HCT116 (cell line): ENCODE measurements around the gene KLRG1. TPM values are rescaled to one million over a fixed set of nuclear protein-coding genes. Genes with fewer than 3 reads are reported as not detected.

ENCODE experiments used
- ATAC-seq: fragments of 200-7000 bp; cut with Tn5 transposase; 2 replicates; pipeline ENCODE4 v1.9.1; 2020; ENCODE audit warnings: mild to moderate bottlenecking, moderate library complexity
- BruUV-seq: library from RNA; stranded (reverse); fragments of 400-500 nt; replicated peaks from 2 replicates; lab custom pipeline; 2021; lab: Mats Ljungman, UMichigan
- CTCF ChIA-PET: fragments of 300-600 bp; sonication (Branson Sonifier 250); formaldehyde crosslinking; loops from one replicate; lab custom pipeline; 2021; ENCODE audit warnings: antibody characterized with exemption; lab: Charles Lee
- POLR2A ChIA-PET: fragments of 300-600, 350-600 bp; sonication (Branson Sonifier 250); formaldehyde crosslinking; loops from one replicate; lab custom pipeline; 2021; ENCODE audit warnings: antibody characterized with exemption; lab: Charles Lee
- RAD21 ChIA-PET, 2 experiments: fragments of 300-600 bp; sonication (Branson Sonifier 250); formaldehyde crosslinking; loops; one replicate each; lab custom pipeline; 2023; ENCODE audit warnings: low total read pairs in 2 of 2; ENCODE audit not compliant: uncharacterized antibody in 2 of 2, unreplicated experiment in 2 of 2, low non-redundant PET in 1 of 2; lab: Charles Lee
- DNase-seq: peaks from one replicate; pipeline ENCODE4 v3.0.0-alpha.2; 2010; ENCODE audit warnings: low read depth, low spot score
- H2AFZ ChIP-seq: fragments of 200-600 bp; shearing (Covaris generic), sonication (generic); 2 replicates; pipeline ENCODE4 v1.6.1; 2017; ENCODE audit warnings: low read depth, mixed run types, mixed read lengths, antibody characterized with exemption, low read length; ENCODE audit not compliant: poor library complexity, severe bottlenecking
- H3K27ac ChIP-seq: 2 replicates; pipeline ENCODE4 v1.5.1; 2012; ENCODE audit warnings: low read depth, low read length
- H3K27me3 ChIP-seq: fragments of 200-600 bp; sonication (generic); 2 replicates; pipeline ENCODE4 v1.6.1; 2016; ENCODE audit warnings: mixed run types, low read length, mixed read lengths; ENCODE audit not compliant: insufficient read depth
- H3K36me3 ChIP-seq, 2 experiments: fragments of 200-500 bp in 1 of 2; fragments of 200-600 bp in 1 of 2; sonication (Bioruptor generic) in 1 of 2; sonication (generic) in 1 of 2; 2 replicates each; pipeline versions ENCODE4 v1.5.1 to v1.6.1; 2014 to 2016; ENCODE audit warnings: low read length in 2 of 2, inconsistent platforms in 1 of 2, mixed read lengths in 1 of 2, mixed run types in 1 of 2; ENCODE audit not compliant: insufficient read depth in 2 of 2, control insufficient read depth in 1 of 2
- H3K4me1 ChIP-seq, 2 experiments: fragments of 200-600 bp in 1 of 2; sonication (generic) in 1 of 2; 2 replicates each; pipeline versions ENCODE4 v1.5.1 to v1.6.1; 2012 to 2017; ENCODE audit warnings: low read length in 2 of 2, inconsistent platforms in 1 of 2, mild to moderate bottlenecking in 1 of 2, mixed read lengths in 1 of 2, mixed run types in 1 of 2, moderate library complexity in 1 of 2; ENCODE audit not compliant: insufficient read depth in 2 of 2, control insufficient read depth in 1 of 2
- H3K4me2 ChIP-seq: fragments of 200-600 bp; sonication (generic); 2 replicates; pipeline ENCODE4 v1.6.1; 2017; ENCODE audit warnings: mixed run types, low read length, mixed read lengths
- H3K4me3 ChIP-seq, 2 experiments: fragments of 200-600 bp in 1 of 2; sonication (generic) in 1 of 2; replicated peaks in 1 of 2; 2 replicates each; pipeline ENCODE4 v1.5.1; 2011 to 2016; ENCODE audit warnings: low read length in 2 of 2, control low read depth in 1 of 2, low read depth in 1 of 2, mild to moderate bottlenecking in 1 of 2, mixed read lengths in 1 of 2, mixed run types in 1 of 2
- H3K79me2 ChIP-seq: fragments of 200-600 bp; sonication (generic); 2 replicates; pipeline ENCODE4 v1.6.1; 2017; ENCODE audit warnings: mild to moderate bottlenecking, mixed run types, low read length, moderate library complexity, mixed read lengths; ENCODE audit not compliant: insufficient read depth
- H3K9ac ChIP-seq: fragments of 200-600 bp; sonication (generic); 2 replicates; pipeline ENCODE4 v1.6.1; 2016; ENCODE audit warnings: low read length, mixed read lengths
- H3K9me2 ChIP-seq: fragments of 200-600 bp; sonication (generic), shearing (Covaris generic); 2 replicates; pipeline ENCODE4 v1.6.1; 2017; ENCODE audit warnings: mixed run types, mild to moderate bottlenecking, moderate library complexity; ENCODE audit not compliant: insufficient read depth
- H3K9me3 ChIP-seq, 2 experiments: fragments of 200-500 bp in 1 of 2; fragments of 200-600 bp in 1 of 2; sonication (Bioruptor generic) in 1 of 2; sonication (generic) in 1 of 2; 2 replicates each; pipeline ENCODE4 v1.6.1; 2014 to 2017; ENCODE audit warnings: low read length in 2 of 2, mixed read lengths in 2 of 2, inconsistent platforms in 1 of 2, low read depth in 1 of 2, mild to moderate bottlenecking in 1 of 2, mixed run types in 1 of 2, moderate library complexity in 1 of 2; ENCODE audit not compliant: control insufficient read depth in 1 of 2, insufficient read depth in 1 of 2
- H4K20me1 ChIP-seq: fragments of 200-600 bp; sonication (generic), shearing (Covaris generic); 2 replicates; pipeline ENCODE4 v1.6.1; 2017; ENCODE audit warnings: mixed run types, mild to moderate bottlenecking, moderate library complexity; ENCODE audit not compliant: insufficient read depth
- ATF3 ChIP-seq: IDR thresholded peaks from 2 replicates; pipeline ENCODE4 v1.6.1; 2012
- CEBPB ChIP-seq: IDR thresholded peaks from 2 replicates; pipeline ENCODE4 v1.6.1; 2012; ENCODE audit warnings: low read depth
- EGR1 ChIP-seq: IDR thresholded peaks from 2 replicates; pipeline ENCODE4 v1.6.1; 2012; ENCODE audit warnings: low read depth
- ELF1 ChIP-seq: IDR thresholded peaks from 2 replicates; pipeline ENCODE4 v1.6.1; 2012; ENCODE audit warnings: low read depth, borderline replicate concordance
- EZH2 ChIP-seq: fragments of 200-600 bp; sonication (generic); IDR thresholded peaks from 2 replicates; pipeline ENCODE4 v1.6.1; 2017; ENCODE audit warnings: antibody characterized with exemption, mixed run types
- FOSL1 ChIP-seq: IDR thresholded peaks from 2 replicates; pipeline ENCODE4 v1.6.1; 2012; ENCODE audit warnings: low read depth
- JUND ChIP-seq: IDR thresholded peaks from 2 replicates; pipeline ENCODE4 v1.6.1; 2012
- POLR2A ChIP-seq: IDR thresholded peaks from 2 replicates; pipeline ENCODE4 v1.7.0; 2011; ENCODE audit warnings: borderline replicate concordance; ENCODE audit not compliant: insufficient read depth, insufficient read length; ENCODE audit errors: extremely low read depth
- RAD21 ChIP-seq: IDR thresholded peaks from 2 replicates; pipeline ENCODE4 v1.6.1; 2012; ENCODE audit warnings: low read depth, mild to moderate bottlenecking
- SIN3A ChIP-seq: IDR thresholded peaks from 2 replicates; pipeline ENCODE4 v1.6.1; 2012; ENCODE audit warnings: low read depth
- SP1 ChIP-seq: IDR thresholded peaks from 2 replicates; pipeline ENCODE4 v1.6.1; 2012; ENCODE audit warnings: low read depth
- SRF ChIP-seq: IDR thresholded peaks from 2 replicates; pipeline ENCODE4 v1.6.1; 2012; ENCODE audit warnings: low read depth
- YY1 ChIP-seq: IDR thresholded peaks from 2 replicates; pipeline ENCODE4 v1.6.1; 2011; ENCODE audit warnings: low read length, low read depth, moderate library complexity, mild to moderate bottlenecking; ENCODE audit not compliant: insufficient replicate concordance; ENCODE audit errors: extremely low read depth
- ZBTB33 ChIP-seq: IDR thresholded peaks from 2 replicates; pipeline ENCODE4 v1.6.1; 2011; ENCODE audit warnings: mild to moderate bottlenecking, low read length, moderate library complexity; ENCODE audit not compliant: insufficient replicate concordance; ENCODE audit errors: extremely low read depth
- ZFX ChIP-seq: fragments of 450-650 bp; IDR thresholded peaks from 2 replicates; pipeline ENCODE4 v1.6.1; 2017
- ZNF274 ChIP-seq: fragments of 200-500 bp; sonication (Bioruptor generic); IDR thresholded peaks from 2 replicates; pipeline ENCODE4 v1.6.1; 2014; ENCODE audit warnings: mild to moderate bottlenecking, low read depth, low read length, inconsistent platforms
- intact Hi-C: fragments of 100-400 bp; cut with micrococcal nuclease; formaldehyde crosslinking; loops from 2 replicates; pipeline ENCODE4 v1.10.0; 2022
- total RNA-seq: library from RNA; stranded (reverse); gene quantifications from one replicate; pipeline ENCODE4 v1.2.1, GENCODE V29; 2021; ENCODE audit not compliant: unreplicated experiment
- TF ChIP-seq, protein P1 (sequence below): IDR thresholded peaks from 2 replicates; pipeline ENCODE4 v1.6.1; 2012

The KLRG1 gene
- total RNA-seq, 1 experiment from 2014 or later, result 1.5 TPM

DNA sequence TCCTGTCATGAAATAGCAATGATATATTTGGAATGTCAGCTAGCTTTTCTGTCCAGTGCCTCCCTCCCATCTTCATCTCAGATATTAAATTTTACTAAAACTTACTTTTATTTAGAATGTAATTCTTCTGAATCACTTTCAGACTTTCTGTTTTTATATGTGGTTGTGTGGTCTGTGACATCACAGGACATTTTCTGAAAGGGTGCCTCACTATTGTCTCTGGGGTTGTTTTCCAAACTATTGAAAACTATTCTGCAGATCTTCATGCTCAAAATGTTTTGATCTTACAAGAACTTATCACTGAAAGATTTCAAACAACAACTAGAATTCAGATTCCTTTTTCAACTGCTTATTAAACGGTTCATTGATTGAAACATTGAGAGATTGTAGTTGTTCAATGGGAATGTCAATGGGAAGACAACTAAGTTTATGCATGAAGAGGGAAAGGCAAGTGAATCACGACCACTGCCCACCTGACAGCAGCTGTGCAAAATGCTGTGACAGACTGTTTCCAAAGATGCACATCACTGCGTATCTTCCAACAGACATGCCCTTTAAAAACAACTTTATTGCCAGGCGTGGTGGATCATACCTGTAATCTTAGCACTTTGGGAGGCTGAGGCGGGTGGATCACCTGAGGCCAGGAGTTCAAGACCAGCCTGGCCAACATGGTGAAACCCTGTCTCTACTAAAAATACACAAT is 51.3 kb downstream of the KLRG1 start:
- no peak for TF ChIP-seq SIN3A
- TF ChIP-seq CEBPB, result no peak
- no peak for TF ChIP-seq EZH2
- no peak for TF ChIP-seq ZBTB33
- TF ChIP-seq, all 23 proteins: peak for 0
- H3K27me3 ChIP-seq, result 0 out of 2 replicates have a peak, but pooled peaks cover 4% of the 10 kb centered on the region
- H3K4me3 ChIP-seq, result no peak overlapping the region
- ATAC-seq (no peak), DNase-seq (no peak)
- H3K9me2 ChIP-seq, result no peaks in the 10 kb centered on the region
- CTCF ChIA-PET, result no interaction called here
- POLR2A ChIA-PET, result no interaction called here
- no peak overlapping the region for H2AFZ ChIP-seq
- RAD21 ChIA-PET, result no interaction called here
- H3K36me3 ChIP-seq, result no peaks in the 10 kb centered on the region
- H3K4me2 ChIP-seq, result no peak overlapping the region
- no peak overlapping the region for H3K9ac ChIP-seq
- H3K4me1 ChIP-seq, result no peaks in the 10 kb centered on the region
- BruUV-seq, result no TSS peak
- no peak overlapping the region for H3K27ac ChIP-seq
- no peaks in the 10 kb centered on the region for H3K9me3 ChIP-seq
- H3K79me2 ChIP-seq, result no peaks in the 10 kb centered on the region
- H4K20me1 ChIP-seq, result no peaks in the 10 kb centered on the region
- intact Hi-C loops, result no loop called here

GRCh38 chr12:9041321-9041720 is 52.0 kb downstream of the KLRG1 start:
- no peak overlapping the region for H3K27ac ChIP-seq
- intact Hi-C loops, result no loop called here
- no peaks in the 10 kb centered on the region for H3K9me3 ChIP-seq
- no peaks in the 10 kb centered on the region for H4K20me1 ChIP-seq
- no peak overlapping the region for H3K4me2 ChIP-seq
- H3K4me3 ChIP-seq, result no peak overlapping the region
- no peak for ATAC-seq
- no peak overlapping the region for H3K9ac ChIP-seq
- no TSS peak for BruUV-seq
- H2AFZ ChIP-seq, result no peak overlapping the region
- no peaks in the 10 kb centered on the region for H3K36me3 ChIP-seq
- no peaks in the 10 kb centered on the region for H3K4me1 ChIP-seq
- POLR2A ChIA-PET, result no interaction called here
- RAD21 ChIA-PET, result no interaction called here
- CTCF ChIA-PET, result interaction anchor here (0.6 to 1.2 kb wide), 2 partner anchors 8 to 384 kb away, joined by 3 to 5 read pairs; no protein-coding TSS in a partner anchor
- H3K27me3 ChIP-seq, result 0 out of 2 replicates have a peak, but pooled peaks cover 4% of the 10 kb centered on the region
- no peaks in the 10 kb centered on the region for H3K9me2 ChIP-seq
- H3K79me2 ChIP-seq, result no peaks in the 10 kb centered on the region
- DNase-seq, result no peak
- TF ChIP-seq CEBPB (no peak), POLR2A (no peak), SP1 (no peak), ZNF274 (no peak), EGR1 (no peak), ZFX (no peak), FOSL1 (no peak), ELF1 (no peak), ATF3 (no peak), RAD21 (no peak), YY1 (no peak), JUND (no peak), SIN3A (no peak), SRF (no peak)
- TF ChIP-seq, protein P1, sequence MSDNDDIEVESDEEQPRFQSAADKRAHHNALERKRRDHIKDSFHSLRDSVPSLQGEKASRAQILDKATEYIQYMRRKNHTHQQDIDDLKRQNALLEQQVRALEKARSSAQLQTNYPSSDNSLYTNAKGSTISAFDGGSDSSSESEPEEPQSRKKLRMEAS, result no peak
